Thymus (tissue), 11 donors: ENCODE results near the gene EDNRB. TPM values are rescaled to one million over a fixed set of nuclear protein-coding genes. Genes with fewer than 3 reads are reported as not detected.

Experiments
- DNase-seq, 9 donors: peaks; one replicate each; pipeline ENCODE4 v3.0.0-alpha.2; 2013; ENCODE audit warnings: low spot score in 9 of 9, low read depth in 6 of 9, missing footprints in 1 of 9
- H3K27ac ChIP-seq, 2 donors: one replicate each; pipeline ENCODE4 v1.5.1; 2013; ENCODE audit warnings: control low read depth in 1 of 2, low read depth in 1 of 2, low read length in 1 of 2, mild to moderate bottlenecking in 1 of 2, moderate library complexity in 1 of 2
- H3K27me3 ChIP-seq, 2 donors: one replicate each; pipeline ENCODE4 v1.5.1; 2013; ENCODE audit warnings: low read length in 1 of 2; ENCODE audit not compliant: control insufficient read depth in 2 of 2, insufficient read depth in 1 of 2
- H3K36me3 ChIP-seq, 2 donors: one replicate each; pipeline ENCODE4 v1.5.1; 2013; ENCODE audit warnings: low read length in 1 of 2, mild to moderate bottlenecking in 1 of 2, moderate library complexity in 1 of 2; ENCODE audit not compliant: control insufficient read depth in 2 of 2, insufficient read depth in 2 of 2
- H3K4me1 ChIP-seq, 2 donors: one replicate each; pipeline ENCODE4 v1.5.1; 2013; ENCODE audit warnings: low read length in 2 of 2; ENCODE audit not compliant: control insufficient read depth in 2 of 2, insufficient read depth in 2 of 2
- H3K4me3 ChIP-seq, 2 donors: one replicate each; pipeline ENCODE4 v1.5.1; 2013; ENCODE audit warnings: low read length in 2 of 2, control low read depth in 1 of 2, mild to moderate bottlenecking in 1 of 2
- H3K9me3 ChIP-seq, 2 donors: one replicate each; pipeline ENCODE4 v1.5.1; 2013; ENCODE audit warnings: low read length in 1 of 2, mild to moderate bottlenecking in 1 of 2; ENCODE audit not compliant: control insufficient read depth in 2 of 2, insufficient read depth in 1 of 2
- WGBS: extraction: QIAGEN DNeasy Blood & Tissue Kit; methylation state at CpG from one replicate; pipeline ENCODE4 v1.1.7; 2013; 5-methylcytosine and 5-hydroxymethylcytosine counted together
- polyA plus RNA-seq: library from polyadenylated mRNA; stranded (reverse); fragments of 200-250 nt; gene quantifications from one replicate; pipeline ENCODE4 v1.2.3, GENCODE V29; 2013
- total RNA-seq: library from RNA; stranded (reverse); fragments of 120-200 nt; gene quantifications from one replicate; pipeline ENCODE4 v1.2.4, GENCODE V29; 2013
- donor health status: healthy.

Gene EDNRB
- total and polyA plus RNA-seq, 2 donors: 3.1 to 5.5 TPM

DNA sequence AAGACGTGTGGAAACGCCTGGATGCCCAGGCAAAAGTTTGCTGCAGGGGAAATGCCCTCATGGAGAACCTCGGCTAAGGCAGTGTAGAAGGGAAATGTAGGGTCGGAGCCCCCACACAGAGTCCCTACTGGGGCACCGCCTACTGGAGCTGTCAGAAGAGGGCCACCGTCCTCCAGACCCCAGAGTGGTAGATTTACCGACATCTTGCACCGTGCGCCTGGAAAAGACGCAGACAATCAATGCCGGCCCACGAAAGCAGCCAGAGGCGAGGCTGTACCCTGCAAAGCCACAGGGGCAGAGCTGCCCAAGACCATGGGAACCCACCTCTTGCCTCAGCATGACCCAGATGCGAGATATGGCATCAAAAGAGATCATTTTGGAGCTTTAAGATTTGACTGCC, 7.0 kb upstream of the EDNRB start:
- no peaks in the 10 kb centered on the region for H3K4me1 ChIP-seq
- 96% methylated on average over 14 of the region's 14 CpGs for WGBS

DNA sequence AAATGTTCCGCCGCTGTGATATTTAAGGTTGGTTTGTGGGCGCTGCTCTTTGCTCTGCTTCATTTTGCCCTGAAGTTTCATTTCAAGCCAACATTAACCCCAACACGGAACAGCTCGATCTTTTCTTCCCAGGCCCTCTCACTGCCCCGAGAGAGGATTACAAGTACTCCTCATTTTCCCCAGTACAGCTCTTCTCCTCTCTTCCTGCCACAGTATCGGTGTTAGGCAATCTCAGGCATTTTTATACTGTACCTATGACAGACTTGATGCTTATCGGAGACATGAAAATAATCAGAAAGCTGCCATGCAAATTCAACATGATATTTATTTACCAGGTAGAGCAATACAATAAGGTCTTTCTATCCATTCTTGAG, 1.3 kb upstream of the EDNRB start:
- Histone ChIP-seq H3K27ac (no peak overlapping the region), H3K4me1 (peaks cover 3 to 14% of the 10 kb centered on the region in 2 donors), H3K36me3 (no peaks in the 10 kb centered on the region), H3K27me3 (peaks cover 3 to 26% of the 10 kb centered on the region in 2 donors), H3K4me3 (no peak overlapping the region), H3K9me3 (no peaks in the 10 kb centered on the region)
- no peak for DNase-seq
- WGBS: 42% methylated on average over 8 of the region's 8 CpGs

More for the DNA sequence above, 7.0 kb upstream of the EDNRB start:
- no peak for DNase-seq
- Histone ChIP-seq H3K27me3 (no peaks in the 10 kb centered on the region), H3K27ac (no peak overlapping the region), H3K36me3 (no peaks in the 10 kb centered on the region), H3K9me3 (no peaks in the 10 kb centered on the region), H3K4me3 (no peak overlapping the region)

DNA sequence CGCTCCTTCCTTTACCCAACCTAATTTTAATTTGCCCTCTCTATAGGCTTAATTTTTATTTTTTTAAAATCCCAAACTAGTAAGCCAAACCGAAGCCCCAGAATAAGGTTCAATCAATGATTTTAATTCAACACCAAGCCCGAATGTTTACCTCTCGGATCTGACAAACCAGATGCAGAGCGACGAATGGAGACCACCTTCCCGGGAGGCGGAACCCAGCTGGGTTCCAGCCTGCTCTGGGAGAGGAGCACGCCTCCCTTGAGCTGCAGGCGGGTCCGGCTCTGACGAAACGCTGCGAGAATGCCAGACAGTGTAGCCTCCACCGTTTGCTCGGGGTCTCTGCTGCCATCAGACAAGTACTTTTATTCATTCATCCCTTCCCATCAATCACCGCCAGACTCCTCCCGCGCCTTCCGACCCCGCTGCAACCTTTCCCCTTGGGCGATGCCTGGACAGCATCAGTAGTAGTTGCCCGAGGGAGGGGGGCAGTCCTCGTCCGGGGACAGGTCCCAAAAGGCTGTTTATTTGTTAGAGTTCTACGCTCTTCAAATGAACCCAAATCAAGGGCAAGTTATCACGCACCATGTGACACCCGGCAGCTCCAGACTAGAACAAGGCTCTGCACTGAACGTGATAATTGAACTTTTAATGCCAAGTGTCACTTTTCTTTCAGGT, 752 bp upstream of the EDNRB start:
- Histone ChIP-seq H3K27me3 (peaks cover 3 to 26% of the 10 kb centered on the region in 2 donors), H3K36me3 (no peaks in the 10 kb centered on the region), H3K27ac (no peak overlapping the region), H3K4me3 (peak overlapping the region; percentile 38 to 42), H3K9me3 (no peaks in the 10 kb centered on the region), H3K4me1 (peaks cover 3 to 14% of the 10 kb centered on the region in 2 donors)
- peak in 2 of 9 donors; percentile 3 to 24 for DNase-seq
- WGBS: 2% methylated on average over 29 of the region's 29 CpGs

DNA sequence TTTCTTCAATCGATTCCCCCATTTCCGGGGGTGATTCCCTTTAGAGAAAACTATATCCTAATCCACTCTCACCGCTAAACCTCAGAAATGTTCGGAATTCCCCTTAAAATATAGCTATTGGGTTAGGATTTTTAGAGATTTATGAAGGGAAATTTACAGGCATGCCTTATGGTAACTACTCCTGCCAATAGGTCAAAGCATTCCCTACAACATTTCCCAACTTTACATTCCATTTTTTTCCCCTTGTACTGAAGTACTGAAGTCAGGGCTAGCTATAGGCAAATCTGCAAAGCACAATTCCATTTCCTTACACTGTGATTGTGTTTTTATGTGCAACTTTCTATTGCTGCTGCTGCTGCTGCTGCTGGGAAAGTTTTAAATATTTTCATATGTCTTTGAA, 2.1 kb downstream of the EDNRB start:
- no peak overlapping the region for H3K4me3 ChIP-seq
- no peaks in the 10 kb centered on the region for H3K36me3 ChIP-seq
- peaks cover 3 to 26% of the 10 kb centered on the region in 2 donors for H3K27me3 ChIP-seq
- H3K9me3 ChIP-seq: no peaks in the 10 kb centered on the region
- DNase-seq: no peak
- WGBS: 94% methylated on average over 4 of the region's 4 CpGs
- H3K27ac ChIP-seq: no peak overlapping the region
- peaks cover 3 to 14% of the 10 kb centered on the region in 2 donors for H3K4me1 ChIP-seq

GRCh38 chr13:77915686-77916085, 2.9 kb downstream of the EDNRB start:
- DNase-seq: no peak
- no peaks in the 10 kb centered on the region for H3K9me3 ChIP-seq
- H3K4me1 ChIP-seq: peaks cover 3 to 14% of the 10 kb centered on the region in 2 donors
- H3K36me3 ChIP-seq: no peaks in the 10 kb centered on the region
- H3K27me3 ChIP-seq: peaks cover 3 to 26% of the 10 kb centered on the region in 2 donors
- WGBS: 99% methylated on average over 1 of the region's 1 CpG
- H3K27ac ChIP-seq: no peak overlapping the region
- H3K4me3 ChIP-seq: no peak overlapping the region

- no peak for DNase-seq
- H3K27ac ChIP-seq: no peak overlapping the region
- H3K4me1 ChIP-seq: no peaks in the 10 kb centered on the region
- no peaks in the 10 kb centered on the region for H3K9me3 ChIP-seq
- H3K4me3 ChIP-seq: no peak overlapping the region
- H3K36me3 ChIP-seq: no peaks in the 10 kb centered on the region
- 92% methylated on average over 3 of the region's 3 CpGs for WGBS
- peaks cover 0 to 6% of the 10 kb centered on the region in 2 donors for H3K27me3 ChIP-seq
Observed at GRCh38 chr13:77913003-77913402, 5.6 kb downstream of the EDNRB start.

DNA sequence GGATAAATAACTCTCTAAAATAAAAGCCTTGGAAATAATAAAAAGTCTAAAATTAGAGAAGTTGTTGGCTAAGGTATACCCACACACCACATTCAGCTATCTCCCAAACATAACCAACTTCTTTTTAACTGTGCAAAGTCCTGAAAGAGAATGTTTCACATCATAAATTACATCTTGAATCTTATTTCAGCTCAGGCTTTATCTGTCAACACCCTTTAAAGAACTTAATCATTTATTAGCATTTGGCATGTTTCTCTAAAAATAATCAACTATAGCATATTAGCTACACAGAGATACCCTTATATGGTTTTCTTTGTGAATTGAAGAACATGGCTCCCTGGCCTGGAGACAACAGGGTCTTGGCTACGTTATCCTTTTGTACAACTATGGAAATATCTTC, 6.9 kb downstream of the EDNRB start:
- H3K4me3 ChIP-seq: no peak overlapping the region
- 96% methylated on average over 1 of the region's 1 CpG for WGBS
- H3K9me3 ChIP-seq: no peaks in the 10 kb centered on the region
- H3K4me1 ChIP-seq: no peaks in the 10 kb centered on the region
- H3K27ac ChIP-seq: no peak overlapping the region
- no peak for DNase-seq
- H3K27me3 ChIP-seq: no peaks in the 10 kb centered on the region
- no peaks in the 10 kb centered on the region for H3K36me3 ChIP-seq

DNA sequence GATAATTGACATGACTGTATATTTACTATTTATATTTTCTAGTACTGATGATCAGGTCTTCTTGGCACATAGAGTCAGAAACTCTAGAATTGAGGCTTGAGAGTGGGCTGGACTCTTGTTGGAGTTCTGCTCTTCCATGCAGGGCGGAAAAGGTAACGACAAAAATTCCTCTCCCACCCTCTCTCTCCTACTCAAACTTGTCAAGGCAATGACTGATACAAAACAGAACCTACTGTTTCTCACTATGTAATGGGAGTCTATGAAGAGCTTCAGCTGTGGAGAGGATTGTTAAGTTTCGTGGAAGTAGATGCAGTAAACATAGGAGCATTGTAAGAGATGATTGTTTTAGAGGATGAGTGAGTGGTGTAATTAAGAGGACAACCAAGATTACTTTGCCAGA, 8.8 kb downstream of the EDNRB start:
- no peaks in the 10 kb centered on the region for H3K9me3 ChIP-seq
- H3K27me3 ChIP-seq: no peaks in the 10 kb centered on the region
- no peak for DNase-seq
- H3K4me3 ChIP-seq: no peak overlapping the region
- no peaks in the 10 kb centered on the region for H3K36me3 ChIP-seq
- H3K27ac ChIP-seq: no peak overlapping the region
- WGBS: 95% methylated on average over 3 of the region's 3 CpGs
- H3K4me1 ChIP-seq: no peaks in the 10 kb centered on the region

DNA sequence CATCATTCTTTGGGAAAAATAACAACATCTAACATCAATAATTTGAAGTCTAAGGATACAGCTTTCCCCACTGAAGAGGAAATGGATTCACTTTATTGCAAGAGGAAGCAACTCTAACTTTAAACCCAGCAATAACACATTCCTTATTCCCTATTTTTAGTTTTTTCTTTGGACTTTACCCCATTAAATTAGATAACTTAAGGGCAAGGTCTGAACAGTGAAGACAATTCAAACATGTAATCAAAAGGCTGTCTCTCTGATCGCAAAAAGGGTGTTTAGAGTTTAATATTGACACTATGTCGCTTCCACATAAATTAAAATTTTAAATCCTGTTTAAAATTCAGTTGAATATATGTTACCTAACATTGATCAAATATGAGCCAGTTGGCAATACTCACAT, 10.1 kb downstream of the EDNRB start:
- WGBS: 95% methylated on average over 2 of the region's 2 CpGs
- H3K27me3 ChIP-seq: no peaks in the 10 kb centered on the region
- no peaks in the 10 kb centered on the region for H3K4me1 ChIP-seq

More for the DNA sequence above, 10.1 kb downstream of the EDNRB start:
- H3K27ac ChIP-seq: no peak overlapping the region
- no peaks in the 10 kb centered on the region for H3K9me3 ChIP-seq
- H3K4me3 ChIP-seq: no peak overlapping the region
- H3K36me3 ChIP-seq: no peaks in the 10 kb centered on the region
- DNase-seq: no peak
